NCI-H146 treated with DMSO at 0.1 percent for 48 hours (cell line): Measurements from ENCODE around the gene RNF26.
A peak's percentile ranks its signal among the peaks of the same experiment; 100 is the strongest.

Experiments
- DNase-seq: peaks from one replicate; lab custom pipeline; 2025; ENCODE audit not compliant: unreplicated experiment; lab: John Stamatoyannopoulos, UW

RNF26 gene

GRCh38 chr11:119369132-119369925, 35.0 kb downstream of the RNF26 start:
- no peak for DNase-seq

GRCh38 chr11:119370486-119371046, 36.2 kb downstream of the RNF26 start:
- DNase-seq: no peak

GRCh38 chr11:119371067-119371601, 36.8 kb downstream of the RNF26 start:
- DNase-seq: no peak

- no peak for DNase-seq
Measured at GRCh38 chr11:119371778-119372182, 37.5 kb downstream of the RNF26 start.

- no peak for DNase-seq
Measured at GRCh38 chr11:119372260-119373058, 38.1 kb downstream of the RNF26 start.

- no peak for DNase-seq
Measured at GRCh38 chr11:119373059-119373920, 39.0 kb downstream of the RNF26 start.

GRCh38 chr11:119373921-119374631, 39.7 kb downstream of the RNF26 start:
- DNase-seq: peak; percentile 72

GRCh38 chr11:119374632-119375336, 40.5 kb downstream of the RNF26 start:
- no peak for DNase-seq

GRCh38 chr11:119375337-119376196, 41.2 kb downstream of the RNF26 start:
- no peak for DNase-seq

- peak; percentile 94 for DNase-seq
Measured at GRCh38 chr11:119376197-119376847, 42.0 kb downstream of the RNF26 start.

GRCh38 chr11:119377112-119377901, 43.0 kb downstream of the RNF26 start:
- DNase-seq: no peak

- DNase-seq: no peak
Measured at GRCh38 chr11:119377961-119378667, 43.8 kb downstream of the RNF26 start.

- DNase-seq: no peak
Measured at GRCh38 chr11:119378851-119379465, 44.6 kb downstream of the RNF26 start.

GRCh38 chr11:119380160-119380826, 46.0 kb downstream of the RNF26 start:
- no peak for DNase-seq

- DNase-seq: no peak
Measured at GRCh38 chr11:119380827-119381180, 46.5 kb downstream of the RNF26 start.
